MCF 10A (cell line): ENCODE data around the gene RABGAP1L. TPM values are rescaled to one million over a fixed set of nuclear protein-coding genes. Genes with fewer than 3 reads are reported as not detected.
A peak's percentile ranks its signal among the peaks of the same experiment; 100 is the strongest.

Source experiments
- BruUV-seq: library from RNA; stranded (reverse); fragments of 400-500 nt; replicated peaks from 2 replicates; lab custom pipeline; 2021; lab: Mats Ljungman, UMichigan
- CTCF ChIA-PET: fragments of 300-600 bp; sonication (Branson Sonifier 250); formaldehyde crosslinking; extraction: SDS; loops from one replicate; lab custom pipeline; 2021; ENCODE audit warnings: antibody characterized with exemption, inconsistent platforms; lab: Yijun Ruan, JAX
- POLR2A ChIA-PET: fragments of 300-600, 350-650 bp; sonication (Branson Sonifier 250); formaldehyde crosslinking; extraction: SDS; loops from one replicate; lab custom pipeline; 2020; ENCODE audit warnings: antibody characterized with exemption, inconsistent platforms; lab: Yijun Ruan, JAX
- DNase-seq: peaks from one replicate; pipeline ENCODE4 v3.0.0-alpha.2; 2018; ENCODE audit not compliant: unreplicated experiment
- H3K27ac Mint-ChIP-seq: one replicate; pipeline ENCODE4 v1.8.0; 2022; ENCODE audit warnings: mild to moderate bottlenecking, low read depth, mixed read lengths; ENCODE audit not compliant: unreplicated experiment
- H3K27me3 Mint-ChIP-seq: one replicate; pipeline ENCODE4 v1.8.0; 2022; ENCODE audit warnings: mixed read lengths; ENCODE audit not compliant: insufficient read depth, unreplicated experiment
- H3K36me3 Mint-ChIP-seq: one replicate; pipeline ENCODE4 v1.8.0; 2022; ENCODE audit warnings: mild to moderate bottlenecking, moderate library complexity, mixed read lengths; ENCODE audit not compliant: insufficient read depth, unreplicated experiment
- H3K4me1 Mint-ChIP-seq: one replicate; pipeline ENCODE4 v1.8.0; 2022; ENCODE audit warnings: mixed read lengths; ENCODE audit not compliant: insufficient read depth, unreplicated experiment
- H3K4me3 Mint-ChIP-seq: one replicate; pipeline ENCODE4 v1.8.0; 2022; ENCODE audit warnings: mild to moderate bottlenecking, moderate library complexity, mixed read lengths; ENCODE audit not compliant: unreplicated experiment
- H3K9me3 Mint-ChIP-seq: one replicate; pipeline ENCODE4 v1.8.0; 2022; ENCODE audit warnings: mixed read lengths; ENCODE audit not compliant: unreplicated experiment
- CTCF ChIP-seq: fragments of 200-600 bp; IDR thresholded peaks from one replicate; pipeline ENCODE4 v1.8.0; 2022; ENCODE audit warnings: antibody characterized with exemption, mild to moderate bottlenecking; ENCODE audit not compliant: unreplicated experiment
- intact Hi-C: fragments of 100-400 bp; cut with micrococcal nuclease; formaldehyde crosslinking; loops from 2 replicates; pipeline ENCODE4 v1.14.1; 2022
- total RNA-seq: library from RNA; stranded (reverse); gene quantifications from 2 replicates; pipeline ENCODE4 v1.2.3, GENCODE V29; 2022

Gene RABGAP1L
- total RNA-seq, 1 experiment from 2014 or later = 18.2 TPM

GRCh38 chr1:174995121-174995520 lies 835.8 kb downstream of the RABGAP1L start:
- no peak for TF ChIP-seq CTCF
- no peaks in the 10 kb centered on the region for H3K9me3 Mint-ChIP-seq
- POLR2A ChIA-PET = interaction anchor here (0.6 to 6.5 kb wide), 4 partner anchors 17 to 973 kb away, joined by 3 to 69 read pairs (median 6); partner anchors contain the start of gene RC3H1
- BruUV-seq = no TSS peak
- no peak for DNase-seq
- H3K4me1 Mint-ChIP-seq = peaks cover 25% of the 10 kb centered on the region
- no peaks in the 10 kb centered on the region for H3K27me3 Mint-ChIP-seq
- CTCF ChIA-PET = interaction anchor here (0.9 to 7.3 kb wide), 6 partner anchors 8 to 733 kb away, joined by 3 to 96 read pairs (median 8); no protein-coding TSS in a partner anchor
- H3K4me3 Mint-ChIP-seq = no peak overlapping the region
- peaks cover 10% of the 10 kb centered on the region for H3K36me3 Mint-ChIP-seq
- H3K27ac Mint-ChIP-seq = no peak overlapping the region
- intact Hi-C loops = loop anchor here (5.0 kb wide), 2 partner anchors 733 to 838 kb away; partner anchors contain the start of gene RABGAP1L

- H3K9me3 Mint-ChIP-seq = no peaks in the 10 kb centered on the region
- TF ChIP-seq CTCF = no peak
- no peak overlapping the region for H3K27ac Mint-ChIP-seq
- no TSS peak for BruUV-seq
- H3K4me3 Mint-ChIP-seq = no peak overlapping the region
- peaks cover 6% of the 10 kb centered on the region for H3K36me3 Mint-ChIP-seq
- POLR2A ChIA-PET = interaction anchor here (0.8 to 6.5 kb wide), 5 partner anchors 18 to 774 kb away, joined by 3 to 75 read pairs (median 9); no protein-coding TSS in a partner anchor
- CTCF ChIA-PET = interaction anchor here (0.6 to 7.3 kb wide), 10 partner anchors 9 to 1794 kb away, joined by 3 to 96 read pairs (median 4); no protein-coding TSS in a partner anchor
- intact Hi-C loops = loop anchor here (5.0 kb wide), 2 partner anchors 734 to 839 kb away; partner anchors contain the start of gene RABGAP1L
- peaks cover 28% of the 10 kb centered on the region for H3K4me1 Mint-ChIP-seq
- no peaks in the 10 kb centered on the region for H3K27me3 Mint-ChIP-seq
- DNase-seq = no peak
Observed at GRCh38 chr1:174995916-174996315, 836.6 kb downstream of the RABGAP1L start.

GRCh38 chr1:174996476-174996875 lies 837.2 kb downstream of the RABGAP1L start:
- POLR2A ChIA-PET = interaction anchor here (0.6 to 6.5 kb wide), 6 partner anchors 19 to 227 kb away, joined by 3 to 75 read pairs (median 6); no protein-coding TSS in a partner anchor
- no peaks in the 10 kb centered on the region for H3K27me3 Mint-ChIP-seq
- DNase-seq = peak; percentile 70
- H3K27ac Mint-ChIP-seq = no peak overlapping the region
- no peak for TF ChIP-seq CTCF
- intact Hi-C loops = loop anchor here (5.0 kb wide), 2 partner anchors 734 to 839 kb away; partner anchors contain the start of gene RABGAP1L
- no TSS peak for BruUV-seq
- no peaks in the 10 kb centered on the region for H3K9me3 Mint-ChIP-seq
- peaks cover 30% of the 10 kb centered on the region for H3K4me1 Mint-ChIP-seq
- CTCF ChIA-PET = interaction anchor here (0.6 to 7.3 kb wide), 8 partner anchors 9 to 1794 kb away, joined by 3 to 96 read pairs (median 5); no protein-coding TSS in a partner anchor
- no peak overlapping the region for H3K4me3 Mint-ChIP-seq
- H3K36me3 Mint-ChIP-seq = peaks cover 6% of the 10 kb centered on the region

- no peak for TF ChIP-seq CTCF
- BruUV-seq = no TSS peak
- Mint-ChIP-seq H3K27ac (no peak overlapping the region), H3K36me3 (peaks cover 6% of the 10 kb centered on the region), H3K27me3 (no peaks in the 10 kb centered on the region), H3K4me3 (no peak overlapping the region), H3K9me3 (no peaks in the 10 kb centered on the region), H3K4me1 (peaks cover 29% of the 10 kb centered on the region)
- intact Hi-C loops = loop anchor here (5.0 kb wide), 2 partner anchors 735 to 840 kb away; partner anchors contain the start of gene RABGAP1L
- POLR2A ChIA-PET = interaction anchor here (0.5 to 6.5 kb wide), 9 partner anchors 13 to 251 kb away, joined by 3 to 75 read pairs (median 5); no protein-coding TSS in a partner anchor
- no peak for DNase-seq
- CTCF ChIA-PET = interaction anchor here (0.6 to 7.3 kb wide), 14 partner anchors 10 to 780 kb away, joined by 3 to 96 read pairs (median 8); no protein-coding TSS in a partner anchor
Observed at GRCh38 chr1:174997041-174997440, 837.7 kb downstream of the RABGAP1L start.
